GM20431 (cell line): Measurements from ENCODE around the gene TMEM161B.

ENCODE experiments used
- in situ Hi-C: fragments of 300-500 bp; cut with MseI, MboI; formaldehyde crosslinking; loops from one replicate; pipeline ENCODE4 v1.15.0; 2020; ENCODE audit warnings: low sequenced_read_pairs; ENCODE audit not compliant: unreplicated experiment

The TMEM161B gene

DNA sequence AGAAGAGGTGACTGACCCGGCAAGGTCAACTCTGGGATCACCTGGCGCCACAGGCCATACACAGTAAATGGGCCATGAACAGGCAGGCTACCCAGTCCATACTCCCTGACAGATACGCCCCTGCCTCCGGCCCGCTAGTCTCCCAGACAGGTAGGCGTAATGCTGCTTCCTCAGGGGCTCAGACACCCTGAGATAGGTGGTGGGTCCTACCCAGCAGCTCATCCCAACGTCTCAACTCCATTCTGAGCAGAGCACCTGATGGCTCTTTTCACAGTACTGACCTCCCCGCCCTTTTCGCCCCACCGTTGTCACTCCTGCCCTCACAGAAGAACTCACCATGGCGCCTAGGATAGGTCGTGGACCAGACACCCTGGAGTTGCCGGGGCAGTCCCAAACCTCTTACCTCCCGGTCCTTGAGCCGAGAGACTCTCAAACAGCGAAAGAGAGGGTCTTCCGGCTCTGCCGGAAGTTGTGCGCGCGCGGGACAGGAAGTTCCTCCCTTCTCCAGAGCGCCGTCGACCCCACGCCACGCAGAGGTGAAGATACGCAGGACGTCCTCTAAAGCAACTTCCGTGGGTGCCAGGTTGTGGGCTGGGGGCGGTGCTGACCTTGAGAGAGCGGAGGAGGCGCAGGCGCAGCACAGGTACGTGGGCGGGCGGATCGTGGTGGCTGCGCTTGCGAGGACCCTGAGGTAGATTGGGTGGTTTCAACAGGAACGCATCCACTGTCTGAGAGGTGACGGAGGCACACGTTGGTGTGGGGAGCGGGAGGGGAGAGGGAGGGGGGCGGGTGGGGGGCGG lies at the start of gene TMEM161B:
TMEM161B (minus strand) TSS at position 461 of the 800 bp plus-strand sequence; CDS start at position 339, 122 bp downstream.
- in situ Hi-C loops: loop anchor here (25.0 kb wide), 1 partner anchor 419 kb away; no protein-coding TSS in a partner anchor

DNA sequence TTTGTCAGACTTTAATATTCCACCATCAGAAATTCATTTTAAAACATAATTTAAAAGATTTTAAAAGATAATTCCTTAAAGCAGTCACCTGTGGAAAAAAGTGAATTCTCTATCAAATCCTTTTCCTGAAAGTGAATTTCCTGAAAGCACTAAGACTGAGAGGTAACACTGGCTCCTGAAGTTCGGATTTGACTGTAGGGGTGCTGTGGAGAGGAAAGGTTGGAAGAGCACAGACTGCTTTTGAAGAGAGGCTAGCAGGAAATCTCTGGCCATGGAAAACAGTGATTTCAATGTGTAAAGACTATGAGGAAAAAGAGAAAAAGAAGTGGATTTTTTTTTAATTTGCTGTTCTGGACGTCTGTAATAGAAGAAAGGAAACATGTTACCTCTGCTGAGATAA lies 35.7 kb upstream of the TMEM161B start:
- in situ Hi-C loops: no loop called here

DNA sequence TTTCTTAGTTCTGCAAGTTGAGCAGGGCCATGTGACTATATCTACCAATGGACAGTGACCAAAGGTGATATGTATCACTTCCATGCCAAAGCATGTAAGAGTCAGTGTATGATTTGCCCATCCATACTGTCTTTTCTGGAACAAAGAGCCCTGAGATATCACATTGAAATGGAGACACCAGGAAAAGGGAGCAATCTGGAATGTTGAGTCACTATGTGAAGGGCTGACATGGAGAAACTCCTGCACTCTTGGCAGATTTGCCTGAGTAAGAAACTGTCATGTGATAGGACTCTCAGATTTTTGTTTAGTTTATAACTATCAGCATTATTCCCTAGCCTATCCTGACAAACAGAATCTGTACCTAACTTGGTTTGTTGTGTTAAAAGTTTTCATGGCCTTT lies 29.8 kb upstream of the TMEM161B start:
- in situ Hi-C loops: no loop called here

DNA sequence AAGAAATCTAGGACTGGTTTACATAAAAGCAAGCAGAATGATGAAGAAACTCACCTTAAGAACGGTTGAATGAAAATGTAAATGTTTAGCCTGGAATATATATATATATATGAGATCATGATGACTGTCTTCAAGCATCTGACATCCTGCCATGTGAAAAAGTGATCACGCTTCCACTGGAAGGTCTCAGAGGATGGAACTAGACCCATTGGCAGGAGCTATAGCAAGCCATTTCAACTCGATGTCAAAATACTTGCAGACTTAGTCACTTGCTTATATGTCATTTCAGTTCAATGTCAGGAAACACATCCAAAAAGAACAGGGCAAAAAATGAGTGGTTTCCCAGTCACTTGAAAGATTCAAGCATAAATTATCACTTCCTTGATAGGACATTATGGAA lies 22.2 kb upstream of the TMEM161B start:
- in situ Hi-C loops: no loop called here

DNA sequence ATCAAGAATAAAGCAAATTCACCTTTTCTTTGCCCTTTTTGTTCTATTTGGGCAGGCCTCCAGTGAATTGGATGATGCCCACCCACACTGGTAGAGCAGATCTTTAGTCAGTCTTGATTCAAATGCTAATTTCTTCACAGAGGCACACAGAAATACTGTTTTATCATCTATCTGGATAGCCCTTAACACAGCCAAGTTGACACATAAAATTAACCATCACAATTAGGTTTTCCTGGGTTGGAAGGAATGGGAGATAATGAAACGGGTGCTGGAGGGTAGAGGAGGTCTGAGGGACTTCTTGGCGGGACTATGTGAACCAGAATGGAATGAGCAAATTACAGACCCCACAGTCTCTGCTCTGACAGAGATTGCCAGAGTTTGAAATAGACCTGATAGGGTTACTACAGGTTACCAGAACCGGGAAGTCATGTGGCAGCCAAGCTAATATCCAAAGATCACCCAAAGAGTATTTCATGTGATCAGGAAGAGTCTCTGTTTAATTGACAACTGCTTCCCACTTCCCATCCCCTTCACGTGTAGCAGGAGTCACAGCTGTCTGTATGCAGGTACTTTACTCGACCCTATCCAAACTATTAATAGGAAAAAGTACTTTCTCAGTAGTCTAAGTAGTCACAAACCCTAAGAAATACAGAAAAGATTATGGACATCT lies 20.0 kb upstream of the TMEM161B start:
- in situ Hi-C loops: no loop called here

GRCh38 chr5:88287846-88288527 lies 19.3 kb upstream of the TMEM161B start:
- in situ Hi-C loops: no loop called here

DNA sequence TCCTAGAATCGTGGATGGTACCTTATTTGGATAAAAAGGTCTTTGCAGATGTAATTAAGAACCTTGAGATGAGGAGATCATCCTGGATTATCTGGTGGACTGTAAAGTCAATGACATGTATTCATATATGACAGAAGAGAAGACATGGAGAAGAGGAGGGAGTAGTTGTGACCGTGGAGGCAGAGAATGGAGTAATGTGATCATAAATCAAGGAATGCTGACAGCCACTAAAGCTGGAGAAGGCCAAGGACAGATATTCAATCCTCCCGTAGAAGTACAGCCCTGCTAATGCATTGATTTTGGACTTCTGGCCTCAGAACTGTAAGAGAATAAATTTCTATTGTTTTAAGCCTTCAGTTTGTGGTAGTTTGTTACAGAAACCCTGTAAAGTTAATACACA lies 18.7 kb upstream of the TMEM161B start:
- in situ Hi-C loops: no loop called here

- in situ Hi-C loops: no loop called here
Observed at GRCh38 chr5:88283690-88284089, 15.0 kb upstream of the TMEM161B start.

DNA sequence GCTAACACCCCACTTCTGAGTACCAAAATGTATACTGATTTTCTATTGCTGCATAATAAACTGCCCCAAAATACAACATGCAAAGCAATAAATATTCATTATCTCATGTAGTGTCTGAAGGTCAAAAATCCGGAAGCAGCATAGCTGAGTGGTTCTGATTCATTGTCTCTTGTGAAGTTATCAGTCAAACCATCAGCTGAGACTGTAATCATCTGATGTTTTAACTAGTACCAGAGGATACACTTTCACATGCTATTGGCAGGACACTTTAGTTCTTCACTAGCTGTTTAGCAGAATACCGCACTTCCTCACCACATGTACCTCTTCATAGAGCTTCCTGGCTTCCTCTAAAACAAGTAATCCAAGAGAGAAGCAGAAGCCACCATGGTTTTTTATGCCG lies 12.7 kb upstream of the TMEM161B start:
- in situ Hi-C loops: no loop called here

- in situ Hi-C loops: no loop called here
Observed at GRCh38 chr5:88279584-88279983, 10.9 kb upstream of the TMEM161B start.

DNA sequence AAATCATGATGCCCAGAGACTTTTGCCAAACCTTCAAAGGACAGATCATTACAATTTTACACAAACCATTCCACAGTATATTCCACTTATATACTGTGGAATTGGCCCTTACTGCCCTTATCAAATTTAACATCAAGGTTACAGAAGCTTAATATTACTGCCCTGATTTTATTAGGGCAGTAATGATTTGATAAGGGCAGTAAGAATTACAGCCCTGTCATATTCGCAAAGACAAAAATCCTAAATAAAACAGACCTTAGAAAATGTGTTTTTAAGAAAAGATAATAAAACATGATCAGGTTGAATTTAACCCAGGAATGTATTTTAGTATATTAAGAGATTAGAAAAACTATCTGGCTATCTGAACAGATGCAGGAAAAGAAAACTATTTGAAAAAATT lies 7.7 kb upstream of the TMEM161B start:
- in situ Hi-C loops: no loop called here

- in situ Hi-C loops: no loop called here
Observed at GRCh38 chr5:88275581-88275980, 6.9 kb upstream of the TMEM161B start.

DNA sequence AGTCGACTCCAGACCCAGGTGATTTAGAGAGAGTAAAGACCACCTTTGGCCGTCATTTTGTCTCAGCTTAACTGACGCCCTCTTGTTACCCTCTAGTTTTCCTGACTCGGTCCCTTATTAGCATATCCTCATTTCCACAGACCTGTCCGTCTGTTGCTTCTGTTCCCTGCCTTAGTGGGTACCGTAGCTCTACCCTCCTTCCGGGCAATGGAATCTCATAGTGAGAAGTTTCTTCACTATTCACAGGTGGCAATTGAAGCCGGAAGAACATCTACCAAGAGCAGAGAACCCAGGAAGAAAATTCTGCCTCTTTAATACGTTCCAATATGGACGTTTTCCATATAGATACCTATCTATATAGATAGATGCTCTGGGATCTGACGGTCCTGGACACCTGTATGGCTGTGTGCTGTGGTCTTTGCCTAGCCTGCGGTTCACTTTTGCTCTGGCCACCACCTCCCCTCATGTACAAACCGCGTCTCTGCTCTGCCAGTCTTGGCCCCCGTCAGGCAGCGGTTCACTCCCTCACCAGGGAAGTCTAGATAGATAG lies 652 bp upstream of the TMEM161B start:
- in situ Hi-C loops: loop anchor here (25.0 kb wide), 1 partner anchor 418 kb away; no protein-coding TSS in a partner anchor

GRCh38 chr5:88264565-88264964 lies 4.1 kb downstream of the TMEM161B start:
- in situ Hi-C loops: loop anchor here (25.0 kb wide), 1 partner anchor 423 kb away; no protein-coding TSS in a partner anchor

DNA sequence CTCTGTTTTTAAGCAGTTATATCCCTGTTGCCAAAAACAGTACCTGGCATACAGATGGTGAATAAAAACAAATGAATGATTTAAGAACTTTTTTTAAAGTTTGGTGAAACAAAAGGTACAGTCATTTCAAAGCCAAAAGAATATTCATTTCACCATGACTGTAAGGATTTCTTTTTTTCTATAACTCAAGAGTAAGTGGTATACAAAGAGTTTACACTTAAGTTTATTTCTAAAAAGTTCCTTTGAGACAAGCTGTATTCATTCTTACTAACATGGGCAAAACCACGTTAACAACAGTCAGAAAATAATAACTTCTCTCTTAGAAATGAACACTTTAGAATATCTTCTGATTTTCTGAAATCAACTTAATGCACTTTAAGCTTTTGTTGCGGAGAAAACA lies 5.3 kb downstream of the TMEM161B start:
- in situ Hi-C loops: loop anchor here (25.0 kb wide), 1 partner anchor 424 kb away; no protein-coding TSS in a partner anchor

GRCh38 chr5:88262116-88262515 lies 6.5 kb downstream of the TMEM161B start:
- in situ Hi-C loops: loop anchor here (25.0 kb wide), 1 partner anchor 425 kb away; no protein-coding TSS in a partner anchor

DNA sequence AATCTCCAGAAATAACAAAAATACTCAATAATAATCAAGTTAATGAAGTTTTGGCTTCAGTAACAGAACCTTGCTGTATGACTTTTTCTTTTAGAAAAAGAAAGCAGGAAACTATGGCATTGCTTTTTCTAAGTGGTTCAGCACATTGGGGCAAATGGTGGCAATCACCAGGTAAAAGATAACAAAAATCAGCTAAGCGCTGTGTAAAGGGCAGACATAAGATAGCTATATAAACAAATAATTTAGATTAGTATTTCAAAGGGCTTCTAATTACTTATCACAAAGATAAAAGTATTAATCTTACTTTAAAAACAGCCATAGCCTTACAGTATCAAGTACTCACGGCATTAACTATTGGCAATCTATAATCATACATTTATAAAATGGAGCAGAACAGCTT lies 10.0 kb downstream of the TMEM161B start:
- in situ Hi-C loops: loop anchor here (25.0 kb wide), 1 partner anchor 429 kb away; no protein-coding TSS in a partner anchor

- in situ Hi-C loops: loop anchor here (25.0 kb wide), 1 partner anchor 430 kb away; no protein-coding TSS in a partner anchor
Observed at GRCh38 chr5:88256872-88257271, 11.8 kb downstream of the TMEM161B start.

GRCh38 chr5:88256037-88256436 lies 12.6 kb downstream of the TMEM161B start:
- in situ Hi-C loops: loop anchor here (25.0 kb wide), 1 partner anchor 431 kb away; no protein-coding TSS in a partner anchor

DNA sequence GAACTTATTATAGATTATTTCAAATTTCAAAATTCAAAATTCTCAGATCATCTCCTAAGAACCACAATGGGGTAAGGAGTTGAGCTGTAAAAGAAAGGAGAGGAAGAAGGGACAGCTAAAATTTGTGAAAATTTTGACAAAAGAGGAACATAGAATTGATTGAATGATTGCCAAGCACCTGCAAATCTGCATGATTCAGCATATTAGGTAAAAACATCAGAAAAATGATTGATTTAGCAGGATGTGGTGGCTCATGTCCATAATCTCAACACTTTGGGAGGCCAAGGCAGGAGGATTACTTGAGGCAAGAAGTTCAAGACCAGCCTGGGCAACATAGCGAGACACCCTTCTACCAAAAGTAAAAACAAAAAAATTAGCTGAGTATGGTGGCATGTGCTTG lies 14.3 kb downstream of the TMEM161B start:
- in situ Hi-C loops: loop anchor here (25.0 kb wide), 1 partner anchor 433 kb away; no protein-coding TSS in a partner anchor
